Breast epithelium (tissue), 3 donors: ENCODE data around the gene CHN2.

ENCODE experiments used
- CTCF ChIP-seq, 3 donors: fragments of 450-650 bp; IDR thresholded peaks; one replicate each; pipeline ENCODE4 v1.5.1; 2016 to 2017; ENCODE audit warnings: antibody characterized with exemption in 3 of 3, mild to moderate bottlenecking in 3 of 3, moderate library complexity in 3 of 3
- POLR2A ChIP-seq: fragments of 450-650 bp; IDR thresholded peaks from one replicate; pipeline ENCODE4 v1.6.1; 2016; ENCODE audit warnings: antibody characterized with exemption, mild to moderate bottlenecking, moderate library complexity

- no peak for TF ChIP-seq POLR2A
- TF ChIP-seq CTCF (IDR thresholded peaks at IDR 0.05): no peak
Measured at GRCh38 chr7:29410996-29411395, 216.4 kb downstream of the CHN2 start.
